ENCODE measurements around the gene WDR46. TPM values are rescaled to one million over a fixed set of nuclear protein-coding genes. Genes with fewer than 3 reads are reported as not detected.

The WDR46 gene
- total RNA-seq, 2 donors from 2014 or later = 31.7 to 40.3 TPM

- intact Hi-C loops (cut with DNase I) = loop anchor here in 1 of 2 donors (5.0 to 10.0 kb wide), 2 partner anchors 83 to 131 kb away; no protein-coding TSS in a partner anchor
- peak; percentile 95 for DNase-seq (ENCODE audit: low spot score)
These were observed 40.9 kb downstream of the WDR46 start for GRCh38 chr6:33247977-33248642.

DNA sequence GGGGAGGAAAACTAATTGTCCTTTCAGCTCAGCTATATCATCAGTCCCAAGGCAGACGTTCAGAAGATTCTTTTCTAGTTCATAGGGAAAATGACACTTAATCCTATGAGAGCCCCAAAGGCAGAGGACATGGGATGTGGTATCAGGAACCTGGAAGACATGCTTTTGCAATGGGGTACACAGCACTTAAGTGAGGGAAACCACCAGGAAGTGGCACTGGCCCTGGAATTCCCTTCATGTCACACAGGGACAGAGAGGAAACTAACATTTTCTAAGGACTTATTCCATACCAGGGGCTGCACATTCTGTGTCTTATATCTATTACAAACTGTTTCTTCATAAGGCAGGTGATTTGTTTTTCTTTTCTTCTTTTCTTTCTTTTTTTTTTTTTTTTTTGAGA, 45.6 kb downstream of the WDR46 start:
- DNase-seq (ENCODE audit: low spot score) = no peak
- intact Hi-C loops (cut with DNase I) = loop anchor here in 1 of 2 donors (5.0 to 10.0 kb wide), 2 partner anchors 79 to 231 kb away; no protein-coding TSS in a partner anchor

DNA sequence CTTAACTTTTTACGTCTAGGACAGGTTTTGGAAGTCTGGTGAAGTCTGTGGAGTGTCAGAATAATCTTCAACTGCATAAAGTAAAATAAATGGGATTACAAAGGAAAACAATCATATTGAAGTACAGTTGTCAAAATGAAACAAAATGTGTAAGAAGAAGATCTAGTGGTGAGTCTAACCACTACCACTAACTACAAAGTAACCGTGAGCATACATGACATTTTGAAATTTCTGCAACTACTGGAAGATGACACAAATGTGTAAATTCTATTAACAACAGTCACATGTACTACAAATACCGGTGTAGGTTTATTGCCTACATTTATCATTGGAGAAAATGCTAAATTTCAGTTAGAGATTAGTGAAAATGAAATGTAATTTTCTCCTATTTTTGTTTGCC, 47.1 kb downstream of the WDR46 start:
- intact Hi-C loops (cut with DNase I) = loop anchor here in 1 of 2 donors (5.0 to 10.0 kb wide), 2 partner anchors 77 to 230 kb away; no protein-coding TSS in a partner anchor
- no peak for DNase-seq (ENCODE audit: low spot score)

GRCh38 chr6:33237741-33238140, 51.3 kb downstream of the WDR46 start:
- no peak for DNase-seq (ENCODE audit: low spot score)
- intact Hi-C loops (cut with DNase I) = no loop called here

- intact Hi-C loops (cut with DNase I) = no loop called here
- no peak for DNase-seq (ENCODE audit: low spot score)
These were observed 52.2 kb downstream of the WDR46 start for GRCh38 chr6:33236852-33237251.

DNA sequence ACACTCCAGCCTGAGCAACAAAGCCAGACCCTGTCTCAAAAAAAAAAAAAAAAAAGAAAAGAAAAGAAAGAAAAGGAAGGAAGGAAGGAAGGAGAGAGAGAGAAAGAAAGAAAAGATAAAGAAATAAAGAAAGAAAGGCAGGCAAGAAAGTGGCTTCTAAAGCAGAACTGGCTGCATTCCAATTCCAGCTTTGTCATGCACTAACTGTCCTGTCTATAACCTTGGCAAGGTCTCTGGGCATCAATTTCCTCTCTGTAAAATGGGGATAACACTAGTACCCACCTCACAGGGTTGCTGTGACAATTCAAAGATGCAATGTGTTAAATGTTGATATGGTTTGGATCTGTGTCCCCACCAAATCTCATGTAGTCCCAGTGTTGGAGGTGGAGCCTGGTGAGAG, 52.7 kb downstream of the WDR46 start:
- intact Hi-C loops (cut with DNase I) = no loop called here
- no peak for DNase-seq (ENCODE audit: low spot score)

DNA sequence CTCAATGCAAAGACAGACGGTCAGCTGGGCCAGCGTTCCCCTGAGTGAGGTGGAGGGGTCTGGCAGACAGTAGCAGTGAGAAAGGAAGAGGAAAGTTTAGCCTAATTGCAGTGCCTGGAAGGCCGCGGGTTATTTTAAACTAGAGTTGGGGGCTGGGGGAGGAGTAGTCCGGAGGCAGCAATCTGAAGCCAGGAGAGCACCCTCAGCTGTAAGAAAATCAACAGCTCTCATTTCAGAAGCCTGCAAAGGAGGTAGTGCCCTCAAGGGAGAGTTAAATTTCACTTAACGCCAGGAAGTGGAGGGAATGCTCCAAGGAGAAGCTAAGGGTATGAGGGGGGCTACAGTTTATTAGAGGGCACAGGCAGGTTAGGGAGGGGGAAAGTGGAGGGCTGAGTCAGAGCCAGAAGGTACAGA, 53.8 kb downstream of the WDR46 start:
- DNase-seq (ENCODE audit: low spot score) = no peak
- intact Hi-C loops (cut with DNase I) = no loop called here

Small RNA genes within 50 kb of the gene (microRNA-seq; reads per million reads assigned to microRNA genes)
- gene MIR6834 (ENCODE audit: borderline microRNAs expressed in 2 of 2) = 0 reads per million in 2 donors
- gene MIR6873 (ENCODE audit: borderline microRNAs expressed in 2 of 2) = 0 reads per million in 2 donors

Other genes starting within 250 kb of the WDR46 start
- gene HLA-DPA1, start 215.6 kb downstream of the WDR46 start, total RNA-seq = 10 to 100 TPM; 44.4 to 84.9 TPM
- 10 to 100 TPM; 37.4 to 63.9 TPM for gene HLA-DPB1, start 213.2 kb downstream of the WDR46 start, total RNA-seq
- gene COL11A2, start 96.8 kb downstream of the WDR46 start, total RNA-seq = 1 to 10 TPM in 1 of 2 donors, under 1 TPM in 1; 0.43 to 1.0 TPM
- 10 to 100 TPM; 31.3 to 31.7 TPM for gene RXRB, start 88.6 kb downstream of the WDR46 start, total RNA-seq
- gene SLC39A7, start 88.4 kb downstream of the WDR46 start, total RNA-seq = 10 to 100 TPM; 79.4 to 86.2 TPM
- gene HSD17B8, start 84.6 kb downstream of the WDR46 start, total RNA-seq = 1 to 10 TPM; 2.8 to 4.0 TPM
- 10 to 100 TPM; 29.8 to 32.2 TPM for gene RING1, start 80.7 kb downstream of the WDR46 start, total RNA-seq
- 10 to 100 TPM; 27.8 to 44.0 TPM for gene VPS52, start 17.4 kb downstream of the WDR46 start, total RNA-seq
- 1,000 to 10,000 TPM; 1,709 to 1,844 TPM for gene RPS18, start 17.2 kb downstream of the WDR46 start, total RNA-seq
- gene B3GALT4, start 12.1 kb downstream of the WDR46 start, total RNA-seq = 10 to 100 TPM in 1 of 2 donors, 1 to 10 TPM in 1; 9.5 to 14.1 TPM
- 10 to 100 TPM; 29.1 to 31.0 TPM for gene PFDN6, start 362 bp upstream of the WDR46 start, total RNA-seq
- gene RGL2, start 9.7 kb upstream of the WDR46 start, total RNA-seq = 10 to 100 TPM; 52.4 to 52.8 TPM
- gene TAPBP, start 24.8 kb upstream of the WDR46 start, total RNA-seq = 10 to 100 TPM; 57.7 to 65.8 TPM
- 10 to 100 TPM; 15.7 to 17.0 TPM for gene ZBTB22, start 28.5 kb upstream of the WDR46 start, total RNA-seq
- 10 to 100 TPM; 30.3 to 42.3 TPM for gene DAXX, start 33.7 kb upstream of the WDR46 start, total RNA-seq
- gene KIFC1, start 102.6 kb upstream of the WDR46 start, total RNA-seq = 1 to 10 TPM in 1 of 2 donors, under 1 TPM in 1; 0.29 to 1.0 TPM
- 10 to 100 TPM; 46.3 to 67.6 TPM for gene PHF1, start 121.8 kb upstream of the WDR46 start, total RNA-seq
- 100 to 1,000 TPM; 107 to 110 TPM for gene CUTA, start 128.9 kb upstream of the WDR46 start, total RNA-seq
- gene SYNGAP1, start 130.8 kb upstream of the WDR46 start, total RNA-seq = 10 to 100 TPM; 15.4 to 19.3 TPM
- gene ZBTB9, start 165.3 kb upstream of the WDR46 start, total RNA-seq = 1 to 10 TPM; 3.9 to 5.0 TPM